Gastroesophageal sphincter (tissue), 3 donors: Measurements from ENCODE around the gene IL12B.

ENCODE experiments used
- CTCF ChIP-seq, 4 experiments: fragments of 200-600 bp in 2 of 4; fragments of 450-650 bp in 2 of 4; sonication (generic) in 1 of 4; IDR thresholded peaks; one replicate each; pipeline ENCODE4 v1.5.1; 2017 to 2019; ENCODE audit warnings: antibody characterized with exemption in 4 of 4, mild to moderate bottlenecking in 2 of 4, moderate library complexity in 2 of 4
- EP300 ChIP-seq: sonication (generic); formaldehyde crosslinking; IDR thresholded peaks from one replicate; pipeline ENCODE4 v1.6.1; 2017; ENCODE audit warnings: antibody characterized with exemption, mild to moderate bottlenecking
- POLR2AphosphoS5 ChIP-seq: sonication (generic); formaldehyde crosslinking; IDR thresholded peaks from one replicate; pipeline ENCODE4 v1.6.1; 2017; ENCODE audit warnings: antibody characterized with exemption

GRCh38 chr5:159303286-159303685 lies 27.0 kb downstream of the IL12B start:
- TF ChIP-seq CTCF (IDR thresholded peaks at IDR 0.05): no peak
- no peak for TF ChIP-seq EP300
- TF ChIP-seq POLR2AphosphoS5: no peak
